HepG2 (cell line): ENCODE measurements around the gene OST4. TPM values are rescaled to one million over a fixed set of nuclear protein-coding genes. Genes with fewer than 3 reads are reported as not detected.

ENCODE experiments used
- CBX2 ChIP-seq, 2 experiments: fragments of 200-600 bp in 1 of 2; sonication (generic); formaldehyde crosslinking in 1 of 2; IDR thresholded peaks; 2 replicates each; pipeline versions ENCODE4 v1.7.0 to v1.8.1; 2018 to 2022; ENCODE audit warnings: low read depth in 2 of 2, low read length in 1 of 2, mild to moderate bottlenecking in 1 of 2, missing genetic modification reagents in 1 of 2
- GZF1 ChIP-seq: sonication (generic); formaldehyde crosslinking; IDR thresholded peaks from 2 replicates; pipeline ENCODE4 v1.5.1; 2020; ENCODE audit warnings: mild to moderate bottlenecking, missing genetic modification reagents
- NFKB2 ChIP-seq: sonication (generic); formaldehyde crosslinking; IDR thresholded peaks from 2 replicates; pipeline ENCODE4 v1.4.0; 2020; ENCODE audit warnings: missing genetic modification reagents, borderline replicate concordance
- NR2F1 ChIP-seq, 2 experiments: fragments of 450-650 bp in 1 of 2; formaldehyde crosslinking in 1 of 2; IDR thresholded peaks; 2 replicates each; pipeline versions ENCODE4 v1.5.0 to v1.6.1; 2016 to 2020; ENCODE audit warnings: mild to moderate bottlenecking in 1 of 2, missing compliant biosample characterization in 1 of 2, missing genetic modification reagents in 1 of 2, moderate library complexity in 1 of 2
- TBX2 ChIP-seq: sonication (generic); formaldehyde crosslinking; IDR thresholded peaks from 2 replicates; pipeline ENCODE4 v1.5.0; 2020; ENCODE audit warnings: missing genetic modification reagents, mild to moderate bottlenecking, borderline replicate concordance
- YY1 ChIP-seq: IDR thresholded peaks from 2 replicates; pipeline ENCODE4 v1.6.1; 2011; ENCODE audit warnings: low read length, low read depth, moderate library complexity, mild to moderate bottlenecking; ENCODE audit not compliant: insufficient read depth, insufficient replicate concordance
- ZFP36L1 ChIP-seq: sonication (generic); formaldehyde crosslinking; IDR thresholded peaks from 2 replicates; pipeline ENCODE4 v1.8.0; 2022; ENCODE audit warnings: mild to moderate bottlenecking, missing genetic modification reagents, moderate library complexity
- ZMYM3 ChIP-seq: sonication (generic); formaldehyde crosslinking; IDR thresholded peaks from 2 replicates; pipeline ENCODE4 v1.5.1; 2020; ENCODE audit warnings: mild to moderate bottlenecking, missing genetic modification reagents
- ZNF33B ChIP-seq: sonication (generic); formaldehyde crosslinking; IDR thresholded peaks from 2 replicates; pipeline ENCODE4 v1.5.1; 2020; ENCODE audit warnings: mild to moderate bottlenecking, missing genetic modification reagents
- ZNF501 ChIP-seq: sonication (generic); formaldehyde crosslinking; IDR thresholded peaks from 2 replicates; pipeline ENCODE4 v1.5.1; 2020; ENCODE audit warnings: mild to moderate bottlenecking, moderate library complexity, missing genetic modification reagents
- ZNF678 ChIP-seq: sonication (generic); formaldehyde crosslinking; IDR thresholded peaks from 2 replicates; pipeline ENCODE4 v1.4.0; 2020; ENCODE audit warnings: mild to moderate bottlenecking, missing genetic modification reagents
- ZSCAN21 ChIP-seq: sonication (generic); formaldehyde crosslinking; IDR thresholded peaks from 2 replicates; pipeline ENCODE4 v1.8.0; 2022; ENCODE audit warnings: mild to moderate bottlenecking, missing genetic modification reagents, moderate library complexity, borderline replicate concordance
- polyA plus RNA-seq, 8 experiments: library from polyadenylated mRNA; depleted of rRNA in 3 of 8; stranded (reverse) in 7 of 8; unstranded in 1 of 8; fragments of >200 nt; fragmentation: Illumina TruSeq in 4 of 8; extraction: Trizol in 4 of 8; gene quantifications; 2 replicates each; pipeline versions ENCODE4 v1.2.1 to v1.2.3, GENCODE V29; 2011 to 2016; ENCODE audit warnings: low read depth in 4 of 8, missing spikeins in 1 of 8, mixed read lengths in 1 of 8; ENCODE audit not compliant: insufficient read depth in 1 of 8
- total RNA-seq, 5 experiments: library from RNA; depleted of rRNA; stranded (reverse); fragments of >200 nt; fragmentation: Illumina TruSeq; extraction: Trizol; gene quantifications; 2 replicates each; pipeline ENCODE4 v1.2.3, GENCODE V29; 2016; ENCODE audit warnings: low read depth in 1 of 5
- TF ChIP-seq, protein P1 (sequence below): sonication (generic); formaldehyde crosslinking; conservative IDR thresholded peaks from 2 replicates; pipeline ENCODE4 v1.8.1; 2023; ENCODE audit warnings: missing genetic modification reagents
- TF ChIP-seq, protein P2 (sequence below), 2 experiments: sonication (generic) in 1 of 2; formaldehyde crosslinking in 1 of 2; IDR thresholded peaks; 2 replicates each; pipeline versions ENCODE4 v1.4.0 to v1.6.1; 2016 to 2020; ENCODE audit warnings: borderline replicate concordance in 1 of 2, low read depth in 1 of 2, mild to moderate bottlenecking in 1 of 2, missing genetic modification reagents in 1 of 2
- TF ChIP-seq, protein P3 (sequence below): conservative IDR thresholded peaks from 2 replicates; pipeline ENCODE4 v1.6.1; 2018; ENCODE audit warnings: missing genetic modification reagents
- TF ChIP-seq, protein P4 (sequence below): sonication (generic); formaldehyde crosslinking; IDR thresholded peaks from 2 replicates; pipeline ENCODE4 v1.4.0; 2020; ENCODE audit warnings: mild to moderate bottlenecking, low read depth, missing genetic modification reagents
- TF ChIP-seq, protein P5 (sequence below): sonication (generic); formaldehyde crosslinking; IDR thresholded peaks from 2 replicates; pipeline ENCODE4 v1.8.0; 2022; ENCODE audit warnings: low read depth, missing genetic modification reagents

The OST4 gene
- total and polyA plus RNA-seq, 2 of the 13 experiments (the other 11 are each of a cell fraction or from before 2014, with no cell fraction given), result 498 to 584 TPM

DNA sequence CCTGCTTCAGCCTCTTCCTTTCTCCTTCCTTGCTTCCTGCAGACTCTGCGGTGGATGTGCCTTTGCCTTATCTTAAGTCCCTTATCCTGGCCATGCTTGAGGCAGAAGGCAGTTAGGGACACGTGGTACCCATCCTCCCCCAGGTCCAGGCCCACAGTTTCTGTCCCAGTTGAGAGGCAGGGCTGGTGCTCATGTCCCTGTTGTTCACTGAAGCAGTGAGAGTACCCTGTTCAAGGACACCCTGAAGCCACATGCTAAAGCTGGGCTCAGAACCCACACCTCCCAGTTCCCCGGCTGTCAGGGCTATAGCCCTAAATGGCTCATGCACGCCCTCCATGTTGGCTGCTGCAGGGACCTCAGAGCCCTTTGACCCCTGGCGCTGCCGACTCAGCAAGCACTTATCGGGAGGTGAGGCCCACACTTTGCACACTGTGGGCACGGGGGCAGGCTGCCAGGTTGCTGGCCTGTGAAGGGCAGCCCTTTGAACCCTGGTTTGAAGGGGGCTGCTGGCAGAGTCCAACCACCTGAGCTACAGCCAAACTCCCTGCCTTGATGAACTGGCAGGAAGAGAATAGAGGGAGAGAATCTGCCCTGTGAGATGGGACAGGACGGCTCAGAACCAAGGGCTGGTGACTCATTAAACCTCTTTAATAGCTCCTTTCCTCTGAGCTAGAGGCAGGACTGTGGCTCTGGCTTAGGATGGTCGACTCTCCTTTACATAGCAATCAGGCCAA lies 21.4 kb upstream of the OST4 start (continued):
- TF ChIP-seq NFKB2 (peak; percentile 72; the same call in 1 of the 2 replicates), ZNF678 (CRISPR knock-in tag) (peak; percentile 5; the same call in 1 of the 2 replicates), YY1 (peak; percentile 89), ZMYM3 (peak; percentile 89), CBX2 (IDR thresholded peaks at IDR 0.05; ENCODE audit: low read depth, low read length) (no peak), CBX2 (CRISPR knock-in tag; IDR thresholded peaks at IDR 0.05; ENCODE audit: low read depth) (no peak), ZSCAN21 (peak; percentile 96), ZFP36L1 (peak; percentile 31; the same call in 1 of the 2 replicates), TBX2 (CRISPR knock-in tag) (peak; percentile 80), NR2F1 (CRISPR knock-in tag; IDR thresholded peaks at IDR 0.05) (peak; percentile 92 to 98), ZNF501 (CRISPR knock-in tag) (peak; percentile 78), GZF1 (0 out of 2 replicates have a peak, but pooled peaks have one; percentile 42), ZNF33B (CRISPR knock-in tag) (no peak)
- TF ChIP-seq, protein P1, sequence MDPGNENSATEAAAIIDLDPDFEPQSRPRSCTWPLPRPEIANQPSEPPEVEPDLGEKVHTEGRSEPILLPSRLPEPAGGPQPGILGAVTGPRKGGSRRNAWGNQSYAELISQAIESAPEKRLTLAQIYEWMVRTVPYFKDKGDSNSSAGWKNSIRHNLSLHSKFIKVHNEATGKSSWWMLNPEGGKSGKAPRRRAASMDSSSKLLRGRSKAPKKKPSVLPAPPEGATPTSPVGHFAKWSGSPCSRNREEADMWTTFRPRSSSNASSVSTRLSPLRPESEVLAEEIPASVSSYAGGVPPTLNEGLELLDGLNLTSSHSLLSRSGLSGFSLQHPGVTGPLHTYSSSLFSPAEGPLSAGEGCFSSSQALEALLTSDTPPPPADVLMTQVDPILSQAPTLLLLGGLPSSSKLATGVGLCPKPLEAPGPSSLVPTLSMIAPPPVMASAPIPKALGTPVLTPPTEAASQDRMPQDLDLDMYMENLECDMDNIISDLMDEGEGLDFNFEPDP (CRISPR knock-in tag), result no peak
- TF ChIP-seq, protein P2, sequence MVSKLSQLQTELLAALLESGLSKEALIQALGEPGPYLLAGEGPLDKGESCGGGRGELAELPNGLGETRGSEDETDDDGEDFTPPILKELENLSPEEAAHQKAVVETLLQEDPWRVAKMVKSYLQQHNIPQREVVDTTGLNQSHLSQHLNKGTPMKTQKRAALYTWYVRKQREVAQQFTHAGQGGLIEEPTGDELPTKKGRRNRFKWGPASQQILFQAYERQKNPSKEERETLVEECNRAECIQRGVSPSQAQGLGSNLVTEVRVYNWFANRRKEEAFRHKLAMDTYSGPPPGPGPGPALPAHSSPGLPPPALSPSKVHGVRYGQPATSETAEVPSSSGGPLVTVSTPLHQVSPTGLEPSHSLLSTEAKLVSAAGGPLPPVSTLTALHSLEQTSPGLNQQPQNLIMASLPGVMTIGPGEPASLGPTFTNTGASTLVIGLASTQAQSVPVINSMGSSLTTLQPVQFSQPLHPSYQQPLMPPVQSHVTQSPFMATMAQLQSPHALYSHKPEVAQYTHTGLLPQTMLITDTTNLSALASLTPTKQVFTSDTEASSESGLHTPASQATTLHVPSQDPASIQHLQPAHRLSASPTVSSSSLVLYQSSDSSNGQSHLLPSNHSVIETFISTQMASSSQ (IDR thresholded peaks at IDR 0.05; ENCODE audit: low read depth), result peak; percentile 79; the same call in 1 of the 2 replicates
- TF ChIP-seq, protein P2 (CRISPR knock-in tag; IDR thresholded peaks at IDR 0.05; ENCODE audit: borderline replicate concordance), result peak; percentile 85
- TF ChIP-seq, protein P3, sequence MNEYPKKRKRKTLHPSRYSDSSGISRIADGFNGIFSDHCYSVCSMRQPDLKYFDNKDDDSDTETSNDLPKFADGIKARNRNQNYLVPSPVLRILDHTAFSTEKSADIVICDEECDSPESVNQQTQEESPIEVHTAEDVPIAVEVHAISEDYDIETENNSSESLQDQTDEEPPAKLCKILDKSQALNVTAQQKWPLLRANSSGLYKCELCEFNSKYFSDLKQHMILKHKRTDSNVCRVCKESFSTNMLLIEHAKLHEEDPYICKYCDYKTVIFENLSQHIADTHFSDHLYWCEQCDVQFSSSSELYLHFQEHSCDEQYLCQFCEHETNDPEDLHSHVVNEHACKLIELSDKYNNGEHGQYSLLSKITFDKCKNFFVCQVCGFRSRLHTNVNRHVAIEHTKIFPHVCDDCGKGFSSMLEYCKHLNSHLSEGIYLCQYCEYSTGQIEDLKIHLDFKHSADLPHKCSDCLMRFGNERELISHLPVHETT (CRISPR knock-in tag), result peak; percentile 41; the same call in 1 of the 2 replicates
- TF ChIP-seq, protein P4, sequence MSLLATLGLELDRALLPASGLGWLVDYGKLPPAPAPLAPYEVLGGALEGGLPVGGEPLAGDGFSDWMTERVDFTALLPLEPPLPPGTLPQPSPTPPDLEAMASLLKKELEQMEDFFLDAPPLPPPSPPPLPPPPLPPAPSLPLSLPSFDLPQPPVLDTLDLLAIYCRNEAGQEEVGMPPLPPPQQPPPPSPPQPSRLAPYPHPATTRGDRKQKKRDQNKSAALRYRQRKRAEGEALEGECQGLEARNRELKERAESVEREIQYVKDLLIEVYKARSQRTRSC (CRISPR knock-in tag), result no peak
- TF ChIP-seq, protein P5, sequence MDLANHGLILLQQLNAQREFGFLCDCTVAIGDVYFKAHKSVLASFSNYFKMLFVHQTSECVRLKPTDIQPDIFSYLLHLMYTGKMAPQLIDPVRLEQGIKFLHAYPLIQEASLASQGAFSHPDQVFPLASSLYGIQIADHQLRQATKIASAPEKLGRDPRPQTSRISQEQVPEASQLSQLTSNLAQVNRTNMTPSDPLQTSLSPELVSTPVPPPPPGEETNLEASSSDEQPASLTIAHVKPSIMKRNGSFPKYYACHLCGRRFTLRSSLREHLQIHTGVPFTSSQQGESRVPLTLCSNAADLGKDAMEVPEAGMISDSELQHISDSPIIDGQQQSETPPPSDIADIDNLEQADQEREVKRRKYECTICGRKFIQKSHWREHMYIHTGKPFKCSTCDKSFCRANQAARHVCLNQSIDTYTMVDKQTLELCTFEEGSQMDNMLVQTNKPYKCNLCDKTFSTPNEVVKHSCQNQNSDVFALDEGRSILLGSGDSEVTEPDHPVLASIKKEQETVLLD (CRISPR knock-in tag), result peak; percentile 54; the same call in 1 of the 2 replicates
